Mesothelial cell of epicardium (in vitro differentiated cells): ENCODE data around the gene ARRB1. TPM values are rescaled to one million over a fixed set of nuclear protein-coding genes. Genes with fewer than 3 reads are reported as not detected.

Experiments used
- DNase-seq, 2 experiments: peaks; one replicate each; pipeline ENCODE4 v3.0.0; 2021; ENCODE audit warnings: low spot score in 2 of 2; ENCODE audit not compliant: unreplicated experiment in 2 of 2
- H3K27ac Mint-ChIP-seq: 2 replicates; pipeline ENCODE4 v1.8.0; 2021; ENCODE audit warnings: mixed read lengths
- H3K27me3 Mint-ChIP-seq: 2 replicates; pipeline ENCODE4 v1.8.0; 2021; ENCODE audit warnings: low read depth, mixed read lengths
- H3K36me3 Mint-ChIP-seq: 2 replicates; pipeline ENCODE4 v1.8.0; 2021; ENCODE audit warnings: mixed read lengths
- H3K4me1 Mint-ChIP-seq: 2 replicates; pipeline ENCODE4 v1.8.0; 2021; ENCODE audit warnings: mixed read lengths
- H3K4me3 Mint-ChIP-seq: 2 replicates; pipeline ENCODE4 v1.8.0; 2021; ENCODE audit warnings: mild to moderate bottlenecking, moderate library complexity, mixed read lengths
- H3K9me3 Mint-ChIP-seq: 2 replicates; pipeline ENCODE4 v1.8.0; 2021; ENCODE audit warnings: mixed read lengths
- CTCF ChIP-seq: fragments of 200-600 bp; sonication (generic); IDR thresholded peaks from one replicate; pipeline ENCODE4 v1.5.0; 2021; ENCODE audit warnings: antibody characterized with exemption; ENCODE audit not compliant: unreplicated experiment
- total RNA-seq: library from RNA; stranded (reverse); gene quantifications from 3 replicates; pipeline ENCODE4 v1.2.1, GENCODE V29; 2021

Gene ARRB1
- total RNA-seq, 1 donor from 2014 or later, result 17.5 TPM

DNA sequence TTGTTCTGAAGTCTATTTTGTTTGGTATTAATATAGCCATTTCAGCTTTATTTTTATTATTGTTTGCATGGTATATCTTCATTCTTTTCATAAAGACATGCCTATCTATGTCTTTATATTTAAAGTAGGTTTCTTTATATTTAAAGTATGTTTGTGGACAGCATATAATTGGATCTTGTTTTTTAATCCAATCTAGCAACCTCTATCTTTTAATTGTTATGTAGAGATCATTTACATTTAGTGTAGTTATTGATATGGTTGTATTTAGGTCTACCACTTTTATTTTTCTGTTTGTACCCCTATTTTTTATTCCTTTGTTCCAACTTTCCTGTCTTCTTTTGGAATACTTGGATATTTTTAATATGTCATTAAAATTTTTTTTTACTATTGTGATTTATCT lies 97.1 kb downstream of the ARRB1 start:
- no peak overlapping the region for H3K27ac Mint-ChIP-seq
- H3K36me3 Mint-ChIP-seq, result no peaks in the 10 kb centered on the region
- peaks cover 29% of the 10 kb centered on the region for H3K27me3 Mint-ChIP-seq
- no peak overlapping the region for H3K4me3 Mint-ChIP-seq
- H3K9me3 Mint-ChIP-seq, result peaks cover 18% of the 10 kb centered on the region
- TF ChIP-seq CTCF, result no peak
- no peak for DNase-seq
- H3K4me1 Mint-ChIP-seq, result no peaks in the 10 kb centered on the region

GRCh38 chr11:75249704-75250103 lies 101.8 kb downstream of the ARRB1 start:
- Mint-ChIP-seq H3K36me3 (no peaks in the 10 kb centered on the region), H3K27ac (no peak overlapping the region), H3K4me1 (no peaks in the 10 kb centered on the region), H3K9me3 (peaks cover 16% of the 10 kb centered on the region), H3K27me3 (peaks cover 36% of the 10 kb centered on the region), H3K4me3 (no peak overlapping the region)
- TF ChIP-seq CTCF, result no peak
- peak in 1 of 2 experiments; percentile 10 for DNase-seq

- no peak overlapping the region for H3K27ac Mint-ChIP-seq
- no peak for DNase-seq
- peaks cover 12% of the 10 kb centered on the region for H3K9me3 Mint-ChIP-seq
- peaks cover 44% of the 10 kb centered on the region for H3K27me3 Mint-ChIP-seq
- no peaks in the 10 kb centered on the region for H3K36me3 Mint-ChIP-seq
- no peaks in the 10 kb centered on the region for H3K4me1 Mint-ChIP-seq
- H3K4me3 Mint-ChIP-seq, result no peak overlapping the region
- peak; percentile 8 for TF ChIP-seq CTCF
These were observed 102.6 kb downstream of the ARRB1 start for GRCh38 chr11:75248924-75249256.

GRCh38 chr11:75246671-75247350 lies 104.7 kb downstream of the ARRB1 start:
- Mint-ChIP-seq H3K9me3 (no peaks in the 10 kb centered on the region), H3K4me3 (no peak overlapping the region), H3K4me1 (peaks cover 4% of the 10 kb centered on the region), H3K27me3 (peaks cover 61% of the 10 kb centered on the region), H3K27ac (no peak overlapping the region), H3K36me3 (no peaks in the 10 kb centered on the region)
- no peak for DNase-seq
- no peak for TF ChIP-seq CTCF

GRCh38 chr11:75246006-75246670 lies 105.3 kb downstream of the ARRB1 start:
- no peaks in the 10 kb centered on the region for H3K36me3 Mint-ChIP-seq
- H3K4me3 Mint-ChIP-seq, result no peak overlapping the region
- H3K9me3 Mint-ChIP-seq, result no peaks in the 10 kb centered on the region
- H3K27me3 Mint-ChIP-seq, result peaks cover 60% of the 10 kb centered on the region
- TF ChIP-seq CTCF, result no peak
- peaks cover 4% of the 10 kb centered on the region for H3K4me1 Mint-ChIP-seq
- DNase-seq, result no peak
- no peak overlapping the region for H3K27ac Mint-ChIP-seq
